Amniotic stem cell (primary cell): ENCODE data around the gene MRFAP1L1.
A peak's percentile ranks its signal among the peaks of the same experiment; 100 is the strongest.

ENCODE experiments used
- DNase-seq: peaks from one replicate; lab custom pipeline; 2025; lab: John Stamatoyannopoulos, UW

Gene MRFAP1L1

DNA sequence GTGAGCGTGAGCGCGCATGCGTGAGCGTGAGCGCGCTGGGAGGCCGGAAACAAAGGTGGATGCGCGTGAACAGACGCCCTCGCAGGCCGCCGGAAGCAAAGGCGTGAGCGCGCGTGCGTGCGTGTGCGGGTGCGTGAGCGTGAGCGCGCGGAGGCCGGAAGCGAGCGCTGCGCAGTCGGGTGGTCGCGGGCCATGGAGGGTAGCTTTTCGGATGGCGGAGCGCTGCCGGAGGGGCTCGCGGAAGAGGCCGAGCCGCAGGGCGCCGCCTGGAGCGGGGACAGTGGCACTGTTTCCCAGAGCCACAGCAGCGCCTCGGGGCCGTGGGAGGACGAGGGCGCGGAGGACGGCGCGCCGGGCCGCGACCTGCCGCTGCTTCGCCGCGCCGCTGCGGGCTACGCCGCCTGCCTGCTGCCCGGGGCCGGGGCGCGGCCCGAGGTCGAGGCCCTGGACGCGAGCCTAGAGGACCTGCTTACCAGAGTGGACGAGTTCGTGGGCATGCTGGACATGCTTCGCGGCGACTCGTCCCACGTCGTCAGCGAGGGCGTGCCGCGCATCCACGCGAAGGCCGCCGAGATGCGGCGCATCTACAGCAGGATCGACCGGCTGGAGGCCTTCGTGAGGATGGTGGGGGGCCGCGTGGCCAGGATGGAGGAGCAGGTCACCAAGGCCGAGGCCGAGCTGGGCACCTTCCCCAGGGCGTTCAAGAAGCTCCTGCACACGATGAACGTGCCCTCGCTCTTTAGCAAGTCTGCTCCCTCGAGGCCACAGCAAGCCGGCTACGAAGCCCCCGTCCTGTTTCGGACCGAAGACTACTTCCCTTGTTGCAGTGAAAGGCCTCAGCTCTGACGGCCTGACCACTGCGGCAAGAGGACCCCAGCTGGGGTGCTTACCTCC lies 6.6 kb upstream of the MRFAP1L1 start, which contains the start of gene BLOC1S4:
BLOC1S4 (plus strand) TSS at position 157 of the 894 bp plus-strand sequence; CDS start at position 193, 36 bp downstream.
- DNase-seq: peak; percentile 79

DNA sequence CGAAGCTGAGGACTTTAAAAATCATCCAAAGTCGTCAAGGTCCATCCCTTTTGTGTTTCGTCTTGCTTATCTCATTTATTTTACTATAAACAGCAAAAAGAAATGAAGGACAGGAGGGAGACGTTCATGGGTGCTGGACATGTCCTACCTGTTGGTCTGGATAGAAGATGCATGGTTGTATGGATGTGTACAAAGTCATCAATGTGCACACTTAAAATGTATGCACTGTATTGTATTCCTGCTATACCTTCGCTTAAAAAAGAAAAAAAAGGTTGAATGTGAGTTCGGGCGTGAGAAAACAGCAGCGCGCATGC lies 6.0 kb upstream of the MRFAP1L1 start:
- DNase-seq: no peak

DNA sequence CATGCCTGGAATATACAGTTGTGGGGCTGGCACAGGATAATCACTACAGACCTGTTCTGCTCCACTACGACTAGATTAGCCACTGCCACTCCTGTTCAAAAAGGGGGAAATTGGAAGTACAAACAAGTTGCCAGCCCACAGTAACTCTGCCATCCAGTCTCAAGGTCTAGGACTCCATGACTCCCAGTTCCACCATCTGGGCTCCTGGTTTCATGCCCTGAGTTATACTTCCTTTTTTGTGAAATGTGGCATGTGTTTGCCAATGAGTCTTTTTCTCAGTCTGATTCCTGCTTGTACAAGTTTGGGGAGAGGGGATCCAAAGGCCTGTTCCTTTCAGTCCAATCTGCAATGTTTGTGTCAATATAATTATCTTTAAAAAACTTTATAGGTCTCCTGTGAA lies 5.3 kb upstream of the MRFAP1L1 start:
- no peak for DNase-seq

DNA sequence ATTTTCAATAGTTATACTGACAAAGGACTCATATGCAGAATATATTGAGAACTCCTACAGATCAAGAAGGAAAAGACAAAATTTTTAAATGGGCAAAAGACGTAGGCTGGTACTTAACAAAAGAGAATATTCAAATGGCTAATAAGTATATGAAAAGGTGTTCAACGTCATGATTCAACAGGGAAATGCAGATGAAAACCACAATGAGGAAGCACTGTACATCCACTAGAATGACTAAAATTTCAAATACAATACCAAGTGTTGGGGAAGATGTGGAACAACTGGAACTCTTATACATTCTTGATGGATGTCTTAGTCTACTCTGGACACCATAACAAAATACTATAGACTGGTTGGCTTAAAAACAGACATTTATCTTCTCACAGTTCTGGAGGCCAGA lies 1.3 kb upstream of the MRFAP1L1 start:
- DNase-seq: no peak

DNA sequence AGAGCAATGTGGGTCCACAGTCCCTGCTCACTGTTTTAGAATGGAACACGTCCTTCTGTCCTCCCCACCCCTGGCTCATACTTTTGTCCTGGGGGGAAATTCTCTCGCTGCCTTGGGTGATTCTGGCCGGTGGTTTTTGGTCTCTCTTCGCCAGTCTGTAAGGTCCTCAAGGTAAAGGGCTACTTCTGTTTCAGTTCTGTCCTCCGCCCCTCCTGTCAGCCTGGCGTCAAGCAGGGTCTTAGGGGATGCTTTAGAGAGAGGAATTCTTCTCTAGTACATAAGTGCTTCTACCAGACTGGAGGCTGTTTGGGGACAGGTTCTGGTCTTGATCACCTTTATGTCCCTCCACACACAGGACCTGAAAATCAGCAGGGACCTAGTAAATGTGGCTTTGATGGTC lies 617 bp upstream of the MRFAP1L1 start:
- DNase-seq: no peak

DNA sequence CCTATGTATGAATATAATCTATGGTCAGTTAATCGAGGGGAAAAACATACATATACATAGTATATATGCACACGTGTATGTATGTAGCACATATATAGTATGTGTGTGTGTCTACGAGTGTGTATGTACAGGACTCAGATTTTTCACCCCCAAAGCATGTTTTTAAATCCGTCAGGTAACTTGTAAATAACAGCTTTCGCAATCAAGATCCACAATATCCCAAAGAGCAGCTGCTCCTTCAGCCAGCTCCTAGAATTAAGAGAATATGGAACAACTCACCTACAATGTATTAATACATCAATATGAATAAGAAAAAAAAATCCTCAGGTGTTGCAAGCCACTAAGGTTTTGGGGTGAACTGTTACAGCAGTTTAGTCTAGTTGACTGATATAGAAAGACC lies 3.5 kb downstream of the MRFAP1L1 start:
- DNase-seq: no peak

DNA sequence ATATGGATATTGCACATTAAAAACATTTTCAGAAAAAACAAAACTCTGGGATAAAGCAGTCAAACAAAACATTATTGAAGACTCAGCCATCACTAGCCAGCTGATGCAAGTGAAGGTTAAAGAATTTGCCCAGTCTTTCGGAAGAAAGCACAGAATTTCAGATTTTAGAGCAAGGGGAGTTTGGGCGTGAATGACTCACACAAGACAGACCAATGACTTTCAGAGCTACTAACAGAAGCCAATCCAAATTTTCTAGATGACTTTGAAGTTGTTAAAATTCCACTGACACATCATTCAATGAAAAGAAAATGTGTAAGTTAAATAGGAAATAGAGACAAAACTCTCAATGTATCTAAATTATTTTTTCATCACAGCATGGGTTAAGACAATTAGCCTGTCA lies 4.0 kb downstream of the MRFAP1L1 start:
- no peak for DNase-seq

DNA sequence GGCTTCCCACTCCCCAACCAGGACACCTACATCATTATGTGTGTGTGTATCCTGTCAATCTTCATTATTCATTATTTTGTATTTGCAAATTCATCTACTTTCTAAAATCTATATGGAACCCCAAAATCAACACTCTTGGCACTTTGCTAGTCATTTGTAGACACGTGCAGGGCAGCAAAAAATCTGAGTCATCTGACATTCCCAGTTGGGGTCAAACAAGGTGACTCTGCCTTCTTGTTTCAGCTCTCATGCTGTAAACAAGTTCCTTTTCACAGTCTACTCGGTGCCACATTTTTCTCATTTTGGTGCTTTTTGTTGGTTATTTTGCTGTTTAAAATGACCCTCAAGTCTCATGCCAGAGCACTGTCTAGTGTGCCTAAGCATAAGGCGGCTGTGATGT lies 5.9 kb downstream of the MRFAP1L1 start:
- no peak for DNase-seq

DNA sequence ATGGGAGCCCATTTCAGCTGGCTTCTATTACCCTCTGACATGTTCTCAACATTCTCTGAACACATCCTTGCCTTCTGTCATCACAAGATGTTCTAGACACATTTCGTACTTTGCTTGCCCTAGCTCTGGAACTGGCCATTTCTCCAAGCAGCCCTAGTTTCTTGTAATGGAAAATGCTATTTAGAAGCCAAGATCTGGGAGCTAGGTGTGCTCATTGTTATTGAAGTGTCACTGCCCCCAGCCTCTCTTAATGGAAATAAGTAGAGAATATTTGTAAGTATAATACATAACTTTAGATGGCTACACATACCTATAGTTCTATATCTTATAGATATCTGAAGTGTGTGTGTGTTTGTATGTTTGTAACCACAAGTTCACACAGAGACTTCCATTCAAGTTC lies 6.9 kb downstream of the MRFAP1L1 start:
- no peak for DNase-seq

DNA sequence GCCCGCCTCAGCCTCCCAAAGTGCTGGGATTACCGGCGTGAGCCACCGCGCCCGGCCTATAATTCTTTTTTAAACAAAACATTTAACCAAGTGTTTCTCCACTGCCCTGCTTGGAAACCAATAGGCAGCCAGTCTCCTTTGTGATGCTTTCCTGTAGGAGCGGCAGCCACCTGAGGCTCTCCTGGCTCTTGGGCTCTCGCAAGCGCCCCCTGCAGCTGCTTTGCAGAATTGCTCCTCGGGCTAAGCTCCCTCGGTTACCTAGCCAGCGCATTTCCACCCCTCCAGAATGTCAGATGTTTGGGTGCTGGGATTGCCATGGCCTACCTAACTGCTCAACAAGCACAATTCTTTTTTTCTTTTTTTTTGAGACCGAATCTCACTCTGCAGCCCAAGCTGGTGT lies 8.3 kb downstream of the MRFAP1L1 start:
- no peak for DNase-seq

DNA sequence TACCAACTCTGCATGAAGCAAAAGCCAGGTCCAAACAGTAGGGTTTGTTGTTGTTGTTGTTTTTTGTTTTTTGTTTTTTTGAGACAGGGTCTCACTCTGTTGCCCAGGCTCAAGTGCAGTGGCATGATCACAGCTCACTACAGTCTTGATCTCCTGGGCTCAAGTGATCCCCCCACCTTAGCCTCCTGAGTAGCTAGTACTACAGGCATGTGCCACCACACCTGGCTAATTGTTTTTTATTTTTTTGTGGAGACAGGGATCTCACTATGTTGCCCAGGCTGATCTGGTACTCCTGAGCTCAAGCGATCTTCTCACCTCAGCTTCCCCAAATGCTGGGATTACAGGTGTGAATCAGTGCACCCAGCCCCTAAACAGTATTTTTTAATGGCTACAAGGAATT lies 9.8 kb downstream of the MRFAP1L1 start:
- DNase-seq: no peak

DNA sequence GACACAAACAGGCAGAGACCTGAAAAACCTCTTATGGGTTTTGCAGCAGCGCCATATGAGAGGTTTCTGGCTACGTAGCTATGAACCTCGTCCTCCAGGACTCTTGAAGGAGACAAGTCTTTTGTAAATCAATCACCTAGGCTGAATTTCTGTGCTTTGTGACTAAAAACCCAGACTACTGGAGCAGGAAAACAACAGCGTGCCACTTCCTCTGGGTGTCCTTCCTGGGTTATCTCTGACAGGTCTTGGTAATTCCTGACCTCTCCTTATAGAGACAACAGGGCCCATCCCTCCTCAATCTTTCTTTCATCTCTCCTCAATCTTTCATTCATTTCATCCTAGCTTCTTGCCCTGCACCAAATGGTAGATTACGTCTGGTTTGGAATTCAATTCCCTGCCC lies 10.3 kb downstream of the MRFAP1L1 start:
- DNase-seq: no peak

DNA sequence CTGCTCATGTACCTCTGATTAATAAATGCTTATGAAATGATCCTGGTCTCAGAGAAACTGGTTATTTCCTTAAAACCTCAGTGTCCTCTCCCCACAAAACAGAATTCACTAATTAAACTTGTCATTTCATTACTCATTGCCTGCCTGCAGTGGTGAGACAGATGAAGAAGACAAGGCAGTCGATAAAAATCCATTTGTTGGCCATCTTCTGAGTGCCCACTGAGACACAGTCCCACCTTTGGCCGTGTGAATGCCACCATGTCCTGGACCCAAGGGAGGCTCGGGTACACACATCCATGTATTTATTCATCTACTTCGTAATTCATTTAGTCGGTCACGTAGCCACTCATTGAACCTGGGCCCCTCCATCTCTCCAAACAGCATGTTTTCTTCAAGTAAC lies 12.5 kb downstream of the MRFAP1L1 start:
- DNase-seq: no peak

DNA sequence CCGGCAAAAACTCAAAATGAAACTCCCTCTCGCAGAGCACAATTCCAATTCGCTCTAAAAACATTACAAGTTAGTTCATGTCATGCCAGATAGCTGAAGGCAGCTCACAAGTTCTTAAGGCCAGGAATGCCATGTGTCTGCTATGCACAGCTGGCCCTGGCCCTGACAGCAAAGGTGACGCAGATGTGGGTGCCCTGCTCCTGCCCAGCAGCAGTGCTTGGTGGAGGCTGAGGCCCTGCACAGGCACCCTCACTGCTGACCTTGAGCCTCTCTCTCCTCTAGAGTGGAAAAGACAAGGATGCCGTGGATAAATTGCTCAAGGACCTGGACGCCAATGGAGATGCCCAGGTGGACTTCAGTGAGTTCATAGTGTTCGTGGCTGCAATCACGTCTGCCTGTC lies 13.1 kb downstream of the MRFAP1L1 start:
- DNase-seq: no peak

DNA sequence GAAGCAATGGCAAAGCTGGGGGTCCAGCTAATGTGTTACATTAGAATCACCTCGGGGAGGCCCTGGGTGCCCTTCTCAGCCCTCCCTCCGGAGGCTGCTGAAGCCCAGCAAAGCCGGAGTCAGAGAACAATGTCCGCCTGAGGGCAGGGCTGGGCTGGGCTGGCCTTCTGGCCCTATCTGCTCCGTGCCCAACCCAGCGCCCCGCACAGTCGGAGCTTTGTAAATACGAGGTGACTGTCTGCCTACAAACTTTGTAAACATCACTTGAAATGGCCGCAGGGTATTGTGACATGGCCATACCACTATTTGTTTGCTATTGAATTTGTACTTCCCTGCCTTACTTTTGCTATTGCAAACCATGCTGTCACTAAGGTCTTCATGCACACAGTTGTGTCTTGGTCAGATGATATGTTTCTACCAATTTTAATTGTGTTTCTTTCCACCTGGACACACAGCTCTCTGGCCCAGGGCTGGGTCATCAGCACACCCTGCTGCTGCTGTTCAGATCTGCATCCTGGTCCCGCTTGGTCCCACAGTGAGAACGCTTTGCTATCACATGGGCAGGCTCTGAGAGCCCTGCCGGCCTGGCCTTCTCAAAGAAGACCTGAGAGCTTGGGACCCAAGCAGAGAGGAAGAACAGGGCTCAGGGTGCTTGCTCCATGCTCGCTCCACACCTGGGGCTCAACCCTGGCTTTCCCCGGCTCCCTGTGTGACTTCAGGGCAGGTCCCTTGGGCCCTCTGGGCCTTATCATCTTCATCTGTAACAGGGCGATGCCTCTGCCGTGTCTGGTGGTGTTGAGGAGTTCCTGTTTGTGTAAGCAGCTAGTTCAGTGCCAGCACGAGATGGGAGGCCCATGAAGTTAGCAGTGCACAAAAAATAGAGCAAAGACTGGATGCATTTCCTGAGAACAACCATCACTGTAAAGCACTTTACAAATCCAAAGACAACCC lies 13.7 kb downstream of the MRFAP1L1 start:
- no peak for DNase-seq

DNA sequence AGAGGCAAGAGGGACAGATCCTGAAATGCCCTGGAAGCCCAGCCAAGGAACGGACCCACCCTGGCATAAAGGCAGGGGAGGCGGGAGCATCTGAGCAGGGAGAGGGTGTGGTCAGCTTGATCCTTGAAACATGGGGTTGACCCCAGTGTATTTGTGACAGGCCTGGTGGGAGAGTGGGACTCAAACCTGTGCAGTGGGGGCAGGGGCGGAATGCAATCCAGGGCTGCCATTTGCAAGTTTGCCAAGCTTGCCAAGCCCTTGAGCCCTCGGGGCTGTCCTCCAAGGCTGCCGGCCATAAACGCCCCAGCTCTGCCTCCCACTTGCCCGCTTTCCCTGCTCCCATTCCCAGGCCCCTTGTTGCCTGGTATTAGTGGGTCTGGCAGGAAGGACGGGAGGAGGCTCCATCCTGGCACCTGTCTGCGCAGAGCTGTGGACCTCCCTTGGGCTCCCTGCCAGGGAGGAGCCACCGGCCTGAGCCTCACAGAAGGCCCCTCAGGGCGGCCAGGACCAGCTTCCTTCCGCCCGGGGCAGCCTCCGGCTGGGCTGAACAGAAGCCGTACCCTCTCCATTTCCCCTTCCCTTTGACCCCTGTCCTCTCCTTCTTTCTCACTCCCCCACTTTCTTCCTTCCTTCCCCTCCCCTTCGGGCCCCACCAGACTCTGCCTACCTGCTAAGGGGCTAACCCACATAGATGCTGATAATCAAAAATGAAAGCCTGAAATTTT lies 15.3 kb downstream of the MRFAP1L1 start:
- DNase-seq: no peak

DNA sequence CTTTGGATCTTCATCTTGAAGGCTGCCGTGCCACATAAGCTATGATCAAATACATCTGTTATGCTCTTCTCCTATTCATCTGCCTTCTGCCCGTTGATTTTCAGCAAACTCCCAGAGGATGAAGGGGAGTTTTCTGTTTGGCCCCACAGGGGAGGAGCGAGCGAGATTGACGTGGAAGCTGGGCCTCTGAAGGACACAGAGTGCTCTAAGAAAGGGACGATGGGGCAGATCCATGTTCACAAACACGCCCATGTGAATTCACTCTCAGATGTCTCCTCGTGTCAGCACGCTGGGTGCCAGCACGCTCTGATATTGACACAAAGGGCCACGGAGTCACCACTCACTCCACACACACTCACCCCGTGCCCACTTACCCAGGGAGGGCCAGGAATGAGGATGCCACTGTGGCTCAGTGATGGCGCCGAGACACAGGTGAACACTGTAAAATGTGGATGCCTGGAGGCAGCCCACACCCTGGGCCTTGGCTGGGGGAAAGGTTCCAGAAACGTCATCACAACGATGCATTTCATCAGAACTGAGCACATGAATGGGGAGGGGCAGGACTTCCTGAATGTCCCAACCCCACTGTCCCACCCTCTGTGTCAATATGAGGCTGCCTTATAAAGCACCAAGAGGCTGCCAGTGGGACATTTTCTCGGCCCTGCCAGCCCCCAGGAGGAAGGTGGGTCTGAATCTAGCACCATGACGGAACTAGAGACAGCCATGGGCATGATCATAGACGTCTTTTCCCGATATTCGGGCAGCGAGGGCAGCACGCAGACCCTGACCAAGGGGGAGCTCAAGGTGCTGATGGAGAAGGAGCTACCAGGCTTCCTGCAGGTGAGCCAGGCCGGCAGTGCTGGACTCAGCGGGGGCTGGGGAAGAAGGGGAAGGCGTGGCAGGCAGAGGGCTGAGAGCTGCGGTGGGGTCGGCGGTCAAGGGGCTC lies 16.2 kb downstream of the MRFAP1L1 start, which contains the start of gene S100P:
S100P (plus strand) TSS at position 648 of the 946 bp plus-strand sequence; CDS start at position 703, 55 bp downstream.
- no peak for DNase-seq

DNA sequence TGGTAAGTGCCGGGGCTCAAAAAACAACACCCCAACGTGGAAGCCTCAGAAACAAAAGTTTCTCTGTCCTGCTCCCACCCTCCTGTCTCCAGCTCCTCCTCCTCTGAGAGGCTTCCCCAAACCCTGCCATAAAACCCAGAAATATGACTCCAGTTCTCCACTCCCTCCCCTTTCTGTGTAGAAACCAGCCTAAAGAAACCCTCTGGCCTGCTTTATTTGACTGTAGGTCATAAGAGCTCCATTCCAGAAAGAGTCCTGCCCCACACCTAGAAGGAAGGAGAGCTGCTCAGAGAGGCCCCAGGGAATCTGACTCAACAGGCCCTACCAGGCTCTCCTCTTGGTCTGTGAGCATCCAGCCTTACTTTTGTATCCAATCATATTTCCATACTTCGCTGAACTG lies 16.9 kb downstream of the MRFAP1L1 start:
- no peak for DNase-seq

DNA sequence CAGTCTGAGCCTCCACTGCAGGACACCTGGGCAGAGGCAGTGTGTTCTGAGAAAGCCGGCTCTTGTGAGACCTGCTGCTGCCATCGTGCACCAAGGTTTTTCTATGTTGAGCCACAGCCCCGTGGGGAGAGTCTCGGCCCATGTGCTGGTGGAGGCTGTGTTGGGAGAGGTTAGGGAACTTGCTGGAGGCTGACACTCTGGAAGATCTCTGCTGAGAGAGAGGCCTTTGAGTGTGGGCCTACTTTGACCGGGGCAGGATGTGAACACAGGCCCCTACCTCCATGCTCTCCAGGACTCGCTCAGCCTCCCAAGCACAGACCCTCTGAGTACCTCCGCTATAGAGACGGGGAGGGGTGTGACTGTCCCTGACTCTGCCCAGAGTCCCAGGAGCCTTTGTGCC lies 17.3 kb downstream of the MRFAP1L1 start:
- no peak for DNase-seq

DNA sequence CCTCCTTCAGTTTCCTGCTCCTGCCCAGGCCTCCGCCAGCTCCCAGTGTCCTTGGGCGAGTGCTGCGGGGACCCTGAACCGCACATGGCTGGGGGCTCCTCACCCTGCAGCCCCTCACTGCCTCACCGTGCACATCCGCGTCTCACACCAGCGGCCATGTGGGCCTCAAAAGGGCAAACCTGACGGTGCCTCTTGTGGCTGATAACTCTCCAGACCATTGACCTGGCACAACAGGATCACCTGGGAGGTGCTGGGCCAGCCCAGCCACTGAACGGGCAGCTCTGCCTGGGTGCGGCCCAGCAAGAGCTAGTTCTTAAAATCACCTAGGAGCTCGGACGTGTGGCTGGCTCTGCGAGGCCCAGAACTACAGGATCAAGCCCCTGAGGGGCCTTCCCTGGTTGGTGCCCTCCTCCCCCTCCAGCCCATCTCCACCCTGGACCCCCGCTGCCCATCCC lies 20.1 kb downstream of the MRFAP1L1 start:
- DNase-seq: no peak
